ENCODE data around the gene NEURL1B. TPM values are rescaled to one million over a fixed set of nuclear protein-coding genes. Genes with fewer than 3 reads are reported as not detected.

NEURL1B gene
- total RNA-seq, 1 donor from 2014 or later = 19.4 TPM

Other genes with a start within 250 kb of the NEURL1B start
- 41.1 and 44.9 TPM in 2 replicates for gene SH3PXD2B, start 186.7 kb upstream of the NEURL1B start, total RNA-seq
- gene DUSP1, start 129.9 kb downstream of the NEURL1B start, total RNA-seq = 189 and 258 TPM in 2 replicates
- 168 and 172 TPM in 2 replicates for gene ERGIC1, start 193.0 kb downstream of the NEURL1B start, total RNA-seq

Data from glomerular endothelial cell (primary cell).